H1 (cell line): ENCODE measurements around the gene EN1. TPM values are rescaled to one million over a fixed set of nuclear protein-coding genes. Genes with fewer than 3 reads are reported as not detected.

ENCODE experiments used
- ASH2L ChIP-seq: fragments of 200-600, 300-600 bp; sonication (generic); IDR thresholded peaks from one replicate; pipeline ENCODE4 v1.7.1; 2017; ENCODE audit warnings: low read length
- BACH1 ChIP-seq: IDR thresholded peaks from 2 replicates; pipeline ENCODE4 v1.6.1; 2012; ENCODE audit warnings: low read length, improper control_type of control experiment
- BCL11A ChIP-seq, 2 experiments: IDR thresholded peaks; one replicate each; pipeline ENCODE4 v1.6.1; 2011; ENCODE audit warnings: low read depth in 2 of 2, low read length in 2 of 2, mild to moderate bottlenecking in 2 of 2
- BRCA1 ChIP-seq: IDR thresholded peaks from 2 replicates; pipeline ENCODE4 v1.6.1; 2012; ENCODE audit warnings: low read depth, low read length, improper control_type of control experiment
- CBX8 ChIP-seq: fragments of 300-800, 300-1000 bp; sonication (generic); IDR thresholded peaks from 2 replicates; pipeline ENCODE4 v1.7.1; 2016; ENCODE audit warnings: low read depth, low read length, borderline replicate concordance
- CREB1 ChIP-seq: IDR thresholded peaks from 2 replicates; pipeline ENCODE4 v1.6.1; 2012; ENCODE audit warnings: inconsistent platforms
- CTBP2 ChIP-seq: IDR thresholded peaks from 2 replicates; pipeline ENCODE4 v1.7.0; 2011; ENCODE audit warnings: borderline replicate concordance, mild to moderate bottlenecking, moderate library complexity, mixed read lengths, low read length; ENCODE audit not compliant: insufficient read depth, insufficient read length
- EGR1 ChIP-seq: IDR thresholded peaks from 2 replicates; pipeline ENCODE4 v1.6.1; 2011; ENCODE audit warnings: low read depth, low read length, borderline replicate concordance
- KDM5A ChIP-seq: fragments of 200-600 bp; IDR thresholded peaks from 2 replicates; pipeline ENCODE4 v1.7.1; 2012; ENCODE audit warnings: mild to moderate bottlenecking, low read length, inconsistent platforms, mixed read lengths
- PHF8 ChIP-seq: fragments of 200-600 bp; sonication (generic); conservative IDR thresholded peaks from 2 replicates; pipeline ENCODE4 v1.7.1; 2012; ENCODE audit warnings: low read depth, mild to moderate bottlenecking, inconsistent platforms, low read length, moderate library complexity
- RFX5 ChIP-seq: IDR thresholded peaks from 2 replicates; pipeline ENCODE4 v1.6.1; 2011; ENCODE audit warnings: low read depth, low read length, improper control_type of control experiment, borderline replicate concordance
- RNF2 ChIP-seq: fragments of 200-900, 300-1000 bp; sonication (generic); IDR thresholded peaks from 2 replicates; pipeline ENCODE4 v1.7.1; 2016; ENCODE audit warnings: borderline replicate concordance, low read depth, mild to moderate bottlenecking, antibody characterized with exemption, low read length; ENCODE audit not compliant: poor library complexity, severe bottlenecking; ENCODE audit errors: missing control alignments
- RXRA ChIP-seq: IDR thresholded peaks from 2 replicates; pipeline ENCODE4 v1.6.1; 2011; ENCODE audit warnings: low read depth, mild to moderate bottlenecking, low read length, moderate library complexity; ENCODE audit not compliant: insufficient read depth
- SAP30 ChIP-seq: fragments of 300-600 bp; sonication (generic); IDR thresholded peaks from 2 replicates; pipeline ENCODE4 v1.7.1; 2012; ENCODE audit warnings: low read length, moderate library complexity, mild to moderate bottlenecking, inconsistent platforms; ENCODE audit not compliant: insufficient read depth, insufficient replicate concordance
- SIX5 ChIP-seq: IDR thresholded peaks from 2 replicates; pipeline ENCODE4 v1.6.1; 2011; ENCODE audit warnings: mild to moderate bottlenecking, low read depth, low read length
- SP1 ChIP-seq: IDR thresholded peaks from 2 replicates; pipeline ENCODE4 v1.6.1; 2011; ENCODE audit warnings: low read depth, low read length
- SP2 ChIP-seq: IDR thresholded peaks from 2 replicates; pipeline ENCODE4 v1.6.1; 2012; ENCODE audit warnings: mild to moderate bottlenecking, low read length, inconsistent platforms
- SRF ChIP-seq: IDR thresholded peaks from 2 replicates; pipeline ENCODE4 v1.6.1; 2011; ENCODE audit warnings: mild to moderate bottlenecking, low read depth, low read length, moderate library complexity
- SUZ12 ChIP-seq: fragments of 200-600 bp; sonication (generic); IDR thresholded peaks from 2 replicates; pipeline ENCODE4 v1.6.1; 2012; ENCODE audit warnings: mild to moderate bottlenecking, inconsistent platforms, low read length, moderate library complexity, mixed read lengths
- TAF1 ChIP-seq: IDR thresholded peaks from 2 replicates; pipeline ENCODE4 v1.6.1; 2011; ENCODE audit warnings: mild to moderate bottlenecking, low read depth, low read length
- TAF7 ChIP-seq: optimal IDR thresholded peaks from 2 replicates; pipeline ENCODE3; 2011; ENCODE audit warnings: low read depth, mild to moderate bottlenecking, inconsistent platforms, low read length, moderate library complexity, borderline replicate concordance
- TCF12 ChIP-seq: IDR thresholded peaks from 2 replicates; pipeline ENCODE4 v1.6.1; 2011; ENCODE audit warnings: low read depth, mild to moderate bottlenecking, low read length
- TEAD4 ChIP-seq: IDR thresholded peaks from 2 replicates; pipeline ENCODE4 v1.6.1; 2012; ENCODE audit warnings: low read depth, low read length, inconsistent platforms, mixed read lengths
- YY1 ChIP-seq: IDR thresholded peaks from 2 replicates; pipeline ENCODE4 v1.6.1; 2011; ENCODE audit warnings: low read depth, mild to moderate bottlenecking, low read length
- polyA plus RNA-seq, 7 experiments: library from polyadenylated mRNA; depleted of rRNA in 3 of 7; stranded (reverse) in 5 of 7; unstranded in 2 of 7; fragments of >200 nt in 5 of 7; fragments of 200-250 nt in 2 of 7; gene quantifications; 1 replicate in 5 of 7; 2 replicates in 1 of 7; 4 replicates in 1 of 7; pipeline versions ENCODE4 v1.2.1 to v1.2.3, GENCODE V29; 2011 to 2013; ENCODE audit warnings: missing spikeins in 2 of 7, mixed read lengths in 2 of 7
- total RNA-seq: library from RNA; stranded (reverse); fragmentation: NEBNext Ultra II Directional; extraction: Animal tissue kit (Norgen Biotek cat#: 25700); gene quantifications from 2 replicates; pipeline ENCODE4 v1.2.1, GENCODE V29; 2021
- TF ChIP-seq, protein P1 (sequence below): IDR thresholded peaks from 2 replicates; pipeline ENCODE4 v1.6.1; 2011; ENCODE audit warnings: low read depth, mild to moderate bottlenecking, low read length; ENCODE audit not compliant: insufficient read depth

Gene EN1
- total and polyA plus RNA-seq, 2 of the 8 experiments (the other 6 are each of a cell fraction or from before 2014, with no cell fraction given), result not detected

DNA sequence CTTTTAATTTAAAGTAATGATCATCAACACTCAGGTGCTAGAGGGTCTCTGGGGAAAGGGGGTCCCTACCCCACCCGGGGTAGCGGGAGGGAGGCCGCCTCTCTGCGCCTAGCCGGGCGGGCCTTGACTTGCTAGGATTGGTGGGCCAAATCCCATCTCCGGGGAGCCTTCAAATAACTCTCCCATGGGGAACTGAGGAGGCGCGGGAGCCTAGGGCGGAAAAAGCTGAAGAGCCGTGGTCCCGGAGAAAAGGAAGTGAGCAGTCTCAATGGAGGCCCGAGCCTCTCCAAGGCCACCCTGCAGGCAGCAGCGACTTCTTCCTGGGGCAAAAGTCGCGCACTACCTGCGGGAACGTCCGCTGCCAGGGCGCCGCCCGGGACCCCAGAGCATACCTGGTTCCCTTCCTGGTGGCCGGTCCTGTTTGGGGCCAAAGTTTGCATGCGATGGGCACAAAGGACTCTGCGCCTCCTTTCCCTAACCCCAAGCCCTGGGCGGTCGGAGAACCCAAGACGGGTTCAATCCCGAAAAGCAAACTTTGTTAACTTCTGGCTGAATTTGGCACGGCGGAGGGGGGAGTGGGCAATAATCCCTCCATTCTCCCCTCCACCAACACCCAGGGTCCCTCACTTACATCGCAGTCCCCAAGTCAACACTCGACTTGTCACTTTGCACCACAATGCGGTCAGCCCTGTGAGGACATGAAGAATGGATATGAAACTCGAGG, 13.6 kb downstream of the EN1 start (continued):
- TF ChIP-seq, protein P1, sequence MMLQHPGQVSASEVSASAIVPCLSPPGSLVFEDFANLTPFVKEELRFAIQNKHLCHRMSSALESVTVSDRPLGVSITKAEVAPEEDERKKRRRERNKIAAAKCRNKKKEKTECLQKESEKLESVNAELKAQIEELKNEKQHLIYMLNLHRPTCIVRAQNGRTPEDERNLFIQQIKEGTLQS, result no peak
- TF ChIP-seq EGR1, result no peak
- TF ChIP-seq BACH1, result no peak
- 0 out of 2 replicates have a peak, but pooled peaks have one; percentile 19 for TF ChIP-seq YY1
- no peak for TF ChIP-seq TCF12
- no peak for TF ChIP-seq RXRA
- TF ChIP-seq BRCA1, result no peak
- TF ChIP-seq SRF, result no peak
- peak; percentile 87 for TF ChIP-seq SUZ12
- no peak for TF ChIP-seq CTBP2
- TF ChIP-seq BCL11A (IDR thresholded peaks at IDR 0.05; ENCODE audit: low read depth in 2 of 2, low read length in 2 of 2), result no peak
- 0 out of 2 replicates have a peak, but pooled peaks have one; percentile 1 for TF ChIP-seq PHF8
- no peak for TF ChIP-seq SP2
- TF ChIP-seq SP1, result no peak
- TF ChIP-seq TAF1, result no peak
- no peak for TF ChIP-seq TAF7
- no peak for TF ChIP-seq SIX5
- no peak for TF ChIP-seq KDM5A
- TF ChIP-seq RFX5, result no peak
- no peak for TF ChIP-seq TEAD4
- TF ChIP-seq CBX8, result peak; percentile 50; the same call in 1 of the 2 replicates
- TF ChIP-seq CREB1, result no peak
- peak; percentile 1 for TF ChIP-seq ASH2L
- no peak for TF ChIP-seq SAP30
- peak; percentile 61 for TF ChIP-seq RNF2
